ENCODE measurements around the gene GLI3. TPM values are rescaled to one million over a fixed set of nuclear protein-coding genes. Genes with fewer than 3 reads are reported as not detected.

GLI3 gene
- total and polyA plus RNA-seq, 12 donors: 0.51 to 9.1 (median 5.3) TPM

GRCh38 chr7:42016517-42016916 lies 220.5 kb downstream of the GLI3 start:
- Histone ChIP-seq H3K4me1 (peaks cover 0 to 3% (median 0%) of the 10 kb centered on the region in 9 donors), H3K4me3 (no peak overlapping the region), H3K27me3 (no peaks in the 10 kb centered on the region), H3K27ac (no peak overlapping the region), H3K9me3 (peaks cover 0 to 22% (median 10%) of the 10 kb centered on the region in 11 donors), H3K36me3 (peaks cover 0 to 13% (median 0%) of the 10 kb centered on the region in 9 donors)
- ATAC-seq (no peak), DNase-seq (no peak)
- intact Hi-C loops (cut with DNase I): no loop called here
- TF ChIP-seq CTCF (IDR thresholded peaks at IDR 0.05): no peak
- 98 to 99% methylated on average over 3 of the region's 3 CpGs for WGBS, 2 donors

- H3K4me3 ChIP-seq: no peak overlapping the region
- WGBS, 2 donors: 63 to 67% methylated on average over 9 of the region's 9 CpGs
- H3K36me3 ChIP-seq: peaks cover 0 to 14% (median 0%) of the 10 kb centered on the region in 9 donors
- no peak overlapping the region for H3K27ac ChIP-seq
- TF ChIP-seq CTCF (IDR thresholded peaks at IDR 0.05): peak; percentile 10 to 69 (median 52)
- DNase-seq (no peak), ATAC-seq (peak in 5 of 8 donors; percentile 33 to 67 (median 47))
- intact Hi-C loops (cut with DNase I): no loop called here
- peaks cover 0 to 3% (median 0%) of the 10 kb centered on the region in 9 donors for H3K4me1 ChIP-seq
- no peaks in the 10 kb centered on the region for H3K27me3 ChIP-seq
- peaks cover 0 to 22% (median 10%) of the 10 kb centered on the region in 11 donors for H3K9me3 ChIP-seq
Observed at GRCh38 chr7:42014625-42015618, 222.1 kb downstream of the GLI3 start.

- Histone ChIP-seq H3K36me3 (peaks cover 0 to 9% (median 0%) of the 10 kb centered on the region in 9 donors), H3K27ac (no peak overlapping the region), H3K9me3 (peaks cover 0 to 22% (median 10%) of the 10 kb centered on the region in 11 donors), H3K4me3 (no peak overlapping the region), H3K4me1 (peaks cover 0 to 3% (median 0%) of the 10 kb centered on the region in 9 donors), H3K27me3 (no peaks in the 10 kb centered on the region)
- WGBS, 2 donors: 59 to 71% methylated on average over 5 of the region's 5 CpGs
- DNase-seq (no peak), ATAC-seq (peak in 1 of 8 donors; percentile 31)
- no peak for TF ChIP-seq CTCF (IDR thresholded peaks at IDR 0.05)
- intact Hi-C loops (cut with DNase I): no loop called here
Observed at GRCh38 chr7:42012786-42013360, 224.1 kb downstream of the GLI3 start.

GRCh38 chr7:42012313-42012712 lies 224.7 kb downstream of the GLI3 start:
- intact Hi-C loops (cut with DNase I): no loop called here
- ATAC-seq: no peak
- 86 to 93% methylated on average over 3 of the region's 3 CpGs for WGBS, 2 donors
- peaks cover 0 to 9% (median 0%) of the 10 kb centered on the region in 9 donors for H3K36me3 ChIP-seq
- H3K9me3 ChIP-seq: peaks cover 0 to 22% (median 10%) of the 10 kb centered on the region in 11 donors
- peaks cover 0 to 3% (median 0%) of the 10 kb centered on the region in 9 donors for H3K4me1 ChIP-seq
- H3K4me3 ChIP-seq: no peak overlapping the region
- H3K27me3 ChIP-seq: no peaks in the 10 kb centered on the region
- TF ChIP-seq CTCF (IDR thresholded peaks at IDR 0.05): no peak
- H3K27ac ChIP-seq: no peak overlapping the region
- no peak for DNase-seq
